H1 (cell line): Measurements from ENCODE around the gene ELOVL5. TPM values are rescaled to one million over a fixed set of nuclear protein-coding genes. Genes with fewer than 3 reads are reported as not detected.

Experiments
- CBX8 ChIP-seq: fragments of 300-800, 300-1000 bp; sonication (generic); IDR thresholded peaks from 2 replicates; pipeline ENCODE4 v1.7.1; 2016; ENCODE audit warnings: low read depth, low read length, borderline replicate concordance
- EZH2 ChIP-seq: fragments of 200-600 bp; sonication (generic); IDR thresholded peaks from 2 replicates; pipeline ENCODE4 v1.7.1; 2012; ENCODE audit warnings: low read depth, mild to moderate bottlenecking, moderate library complexity, low read length, inconsistent platforms; ENCODE audit not compliant: severe bottlenecking
- FOSL1 ChIP-seq: IDR thresholded peaks from 2 replicates; pipeline ENCODE4 v1.6.1; 2011; ENCODE audit warnings: mild to moderate bottlenecking, low read depth, low read length, moderate library complexity; ENCODE audit not compliant: insufficient read depth
- NRF1 ChIP-seq: IDR thresholded peaks from 2 replicates; pipeline ENCODE4 v1.6.1; 2011; ENCODE audit warnings: mild to moderate bottlenecking, low read depth, low read length, improper control_type of control experiment
- RAD21 ChIP-seq, 2 experiments: IDR thresholded peaks in 1 of 2; conservative IDR thresholded peaks in 1 of 2; 2 replicates each; pipeline ENCODE4 v1.6.1; 2011; ENCODE audit warnings: low read depth in 2 of 2, low read length in 2 of 2, improper control_type of control experiment in 1 of 2, inconsistent platforms in 1 of 2, mild to moderate bottlenecking in 1 of 2, moderate library complexity in 1 of 2
- SRF ChIP-seq: IDR thresholded peaks from 2 replicates; pipeline ENCODE4 v1.6.1; 2011; ENCODE audit warnings: mild to moderate bottlenecking, low read depth, low read length, moderate library complexity
- SUZ12 ChIP-seq: fragments of 200-600 bp; sonication (generic); IDR thresholded peaks from 2 replicates; pipeline ENCODE4 v1.6.1; 2012; ENCODE audit warnings: mild to moderate bottlenecking, inconsistent platforms, low read length, moderate library complexity, mixed read lengths
- TAF7 ChIP-seq: optimal IDR thresholded peaks from 2 replicates; pipeline ENCODE3; 2011; ENCODE audit warnings: low read depth, mild to moderate bottlenecking, inconsistent platforms, low read length, moderate library complexity, borderline replicate concordance
- polyA plus RNA-seq, 7 experiments: library from polyadenylated mRNA; depleted of rRNA in 3 of 7; stranded (reverse) in 5 of 7; unstranded in 2 of 7; fragments of >200 nt in 5 of 7; fragments of 200-250 nt in 2 of 7; gene quantifications; 1 replicate in 5 of 7; 2 replicates in 1 of 7; 4 replicates in 1 of 7; pipeline versions ENCODE4 v1.2.1 to v1.2.3, GENCODE V29; 2011 to 2013; ENCODE audit warnings: missing spikeins in 2 of 7, mixed read lengths in 2 of 7
- total RNA-seq: library from RNA; stranded (reverse); fragmentation: NEBNext Ultra II Directional; extraction: Animal tissue kit (Norgen Biotek cat#: 25700); gene quantifications from 2 replicates; pipeline ENCODE4 v1.2.1, GENCODE V29; 2021

Gene ELOVL5
- total and polyA plus RNA-seq, 2 of the 8 experiments (the other 6 are each of a cell fraction or from before 2014, with no cell fraction given), result 113 to 156 TPM

DNA sequence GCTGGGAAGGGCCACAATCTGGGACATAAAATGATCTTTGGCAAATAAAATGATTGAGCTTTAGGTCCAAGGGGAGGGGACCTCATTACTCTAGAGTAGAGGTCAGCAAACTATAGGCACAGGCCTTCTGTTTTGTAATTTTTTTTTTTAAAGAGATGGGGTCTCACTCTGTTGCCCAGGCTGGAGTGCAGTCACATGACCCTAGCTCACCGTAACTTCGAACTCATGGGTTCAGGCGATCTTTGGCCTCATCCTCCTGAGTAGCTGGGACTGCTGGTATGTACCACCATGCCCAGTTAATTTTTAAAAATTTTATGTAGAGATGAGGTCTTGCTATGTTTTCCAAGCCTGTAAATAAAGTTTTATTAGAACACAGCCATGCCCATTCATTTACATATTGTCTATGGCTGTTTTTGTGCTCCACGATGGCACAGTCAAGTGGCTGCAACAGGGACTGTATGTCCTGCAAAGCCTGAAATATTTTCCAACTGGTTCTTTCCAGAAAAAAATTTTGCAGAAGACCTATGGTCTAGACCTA lies 82.1 kb downstream of the ELOVL5 start (continued):
- TF ChIP-seq NRF1 (no peak), EZH2 (no peak), RAD21 (IDR thresholded peaks at IDR 0.05 in 1 of 2, conservative IDR thresholded peaks at IDR 0.05 in 1 of 2; ENCODE audit: low read depth in 2 of 2, low read length in 2 of 2) (no peak), TAF7 (no peak), SRF (no peak), FOSL1 (no peak), CBX8 (no peak), SUZ12 (no peak)
